HCT116 (cell line): ENCODE measurements around the gene EIF4G2. TPM values are rescaled to one million over a fixed set of nuclear protein-coding genes. Genes with fewer than 3 reads are reported as not detected.

ENCODE experiments used
- ATAC-seq: fragments of 200-7000 bp; cut with Tn5 transposase; 2 replicates; pipeline ENCODE4 v1.9.1; 2020; ENCODE audit warnings: mild to moderate bottlenecking, moderate library complexity
- BruUV-seq: library from RNA; stranded (reverse); fragments of 400-500 nt; replicated peaks from 2 replicates; lab custom pipeline; 2021; lab: Mats Ljungman, UMichigan
- CTCF ChIA-PET: fragments of 300-600 bp; sonication (Branson Sonifier 250); formaldehyde crosslinking; loops from one replicate; lab custom pipeline; 2021; ENCODE audit warnings: antibody characterized with exemption; lab: Charles Lee
- POLR2A ChIA-PET: fragments of 300-600, 350-600 bp; sonication (Branson Sonifier 250); formaldehyde crosslinking; loops from one replicate; lab custom pipeline; 2021; ENCODE audit warnings: antibody characterized with exemption; lab: Charles Lee
- RAD21 ChIA-PET, 2 experiments: fragments of 300-600 bp; sonication (Branson Sonifier 250); formaldehyde crosslinking; loops; one replicate each; lab custom pipeline; 2023; ENCODE audit warnings: low total read pairs in 2 of 2; ENCODE audit not compliant: uncharacterized antibody in 2 of 2, unreplicated experiment in 2 of 2, low non-redundant PET in 1 of 2; lab: Charles Lee
- DNase-seq: peaks from one replicate; pipeline ENCODE4 v3.0.0-alpha.2; 2010; ENCODE audit warnings: low read depth, low spot score
- H2AFZ ChIP-seq: fragments of 200-600 bp; shearing (Covaris generic), sonication (generic); 2 replicates; pipeline ENCODE4 v1.6.1; 2017; ENCODE audit warnings: low read depth, mixed run types, mixed read lengths, antibody characterized with exemption, low read length; ENCODE audit not compliant: poor library complexity, severe bottlenecking
- H3K27ac ChIP-seq: 2 replicates; pipeline ENCODE4 v1.5.1; 2012; ENCODE audit warnings: low read depth, low read length
- H3K27me3 ChIP-seq: fragments of 200-600 bp; sonication (generic); 2 replicates; pipeline ENCODE4 v1.6.1; 2016; ENCODE audit warnings: mixed run types, low read length, mixed read lengths; ENCODE audit not compliant: insufficient read depth
- H3K36me3 ChIP-seq, 2 experiments: fragments of 200-500 bp in 1 of 2; fragments of 200-600 bp in 1 of 2; sonication (Bioruptor generic) in 1 of 2; sonication (generic) in 1 of 2; 2 replicates each; pipeline versions ENCODE4 v1.5.1 to v1.6.1; 2014 to 2016; ENCODE audit warnings: low read length in 2 of 2, inconsistent platforms in 1 of 2, mixed read lengths in 1 of 2, mixed run types in 1 of 2; ENCODE audit not compliant: insufficient read depth in 2 of 2, control insufficient read depth in 1 of 2
- H3K4me1 ChIP-seq, 2 experiments: fragments of 200-600 bp in 1 of 2; sonication (generic) in 1 of 2; 2 replicates each; pipeline versions ENCODE4 v1.5.1 to v1.6.1; 2012 to 2017; ENCODE audit warnings: low read length in 2 of 2, inconsistent platforms in 1 of 2, mild to moderate bottlenecking in 1 of 2, mixed read lengths in 1 of 2, mixed run types in 1 of 2, moderate library complexity in 1 of 2; ENCODE audit not compliant: insufficient read depth in 2 of 2, control insufficient read depth in 1 of 2
- H3K4me2 ChIP-seq: fragments of 200-600 bp; sonication (generic); 2 replicates; pipeline ENCODE4 v1.6.1; 2017; ENCODE audit warnings: mixed run types, low read length, mixed read lengths
- H3K4me3 ChIP-seq, 2 experiments: fragments of 200-600 bp in 1 of 2; sonication (generic) in 1 of 2; replicated peaks in 1 of 2; 2 replicates each; pipeline ENCODE4 v1.5.1; 2011 to 2016; ENCODE audit warnings: low read length in 2 of 2, control low read depth in 1 of 2, low read depth in 1 of 2, mild to moderate bottlenecking in 1 of 2, mixed read lengths in 1 of 2, mixed run types in 1 of 2
- H3K79me2 ChIP-seq: fragments of 200-600 bp; sonication (generic); 2 replicates; pipeline ENCODE4 v1.6.1; 2017; ENCODE audit warnings: mild to moderate bottlenecking, mixed run types, low read length, moderate library complexity, mixed read lengths; ENCODE audit not compliant: insufficient read depth
- H3K9ac ChIP-seq: fragments of 200-600 bp; sonication (generic); 2 replicates; pipeline ENCODE4 v1.6.1; 2016; ENCODE audit warnings: low read length, mixed read lengths
- H3K9me2 ChIP-seq: fragments of 200-600 bp; sonication (generic), shearing (Covaris generic); 2 replicates; pipeline ENCODE4 v1.6.1; 2017; ENCODE audit warnings: mixed run types, mild to moderate bottlenecking, moderate library complexity; ENCODE audit not compliant: insufficient read depth
- H3K9me3 ChIP-seq, 2 experiments: fragments of 200-500 bp in 1 of 2; fragments of 200-600 bp in 1 of 2; sonication (Bioruptor generic) in 1 of 2; sonication (generic) in 1 of 2; 2 replicates each; pipeline ENCODE4 v1.6.1; 2014 to 2017; ENCODE audit warnings: low read length in 2 of 2, mixed read lengths in 2 of 2, inconsistent platforms in 1 of 2, low read depth in 1 of 2, mild to moderate bottlenecking in 1 of 2, mixed run types in 1 of 2, moderate library complexity in 1 of 2; ENCODE audit not compliant: control insufficient read depth in 1 of 2, insufficient read depth in 1 of 2
- H4K20me1 ChIP-seq: fragments of 200-600 bp; sonication (generic), shearing (Covaris generic); 2 replicates; pipeline ENCODE4 v1.6.1; 2017; ENCODE audit warnings: mixed run types, mild to moderate bottlenecking, moderate library complexity; ENCODE audit not compliant: insufficient read depth
- ATF3 ChIP-seq: IDR thresholded peaks from 2 replicates; pipeline ENCODE4 v1.6.1; 2012
- CEBPB ChIP-seq: IDR thresholded peaks from 2 replicates; pipeline ENCODE4 v1.6.1; 2012; ENCODE audit warnings: low read depth
- CTCF ChIP-seq, 3 experiments: fragments of 200-600 bp in 1 of 3; sonication (generic) in 1 of 3; IDR thresholded peaks in 2 of 3; conservative IDR thresholded peaks in 1 of 3; 2 replicates each; pipeline ENCODE4 v1.5.1; 2012 to 2017; ENCODE audit warnings: low read depth in 2 of 3, low read length in 2 of 3, antibody characterized with exemption in 1 of 3, borderline replicate concordance in 1 of 3, control low read depth in 1 of 3, mild to moderate bottlenecking in 1 of 3, mixed read lengths in 1 of 3, mixed run types in 1 of 3, moderate library complexity in 1 of 3; ENCODE audit not compliant: insufficient read depth in 1 of 3
- EGR1 ChIP-seq: IDR thresholded peaks from 2 replicates; pipeline ENCODE4 v1.6.1; 2012; ENCODE audit warnings: low read depth
- ELF1 ChIP-seq: IDR thresholded peaks from 2 replicates; pipeline ENCODE4 v1.6.1; 2012; ENCODE audit warnings: low read depth, borderline replicate concordance
- EZH2 ChIP-seq: fragments of 200-600 bp; sonication (generic); IDR thresholded peaks from 2 replicates; pipeline ENCODE4 v1.6.1; 2017; ENCODE audit warnings: antibody characterized with exemption, mixed run types
- FOSL1 ChIP-seq: IDR thresholded peaks from 2 replicates; pipeline ENCODE4 v1.6.1; 2012; ENCODE audit warnings: low read depth
- JUND ChIP-seq: IDR thresholded peaks from 2 replicates; pipeline ENCODE4 v1.6.1; 2012
- POLR2A ChIP-seq: IDR thresholded peaks from 2 replicates; pipeline ENCODE4 v1.7.0; 2011; ENCODE audit warnings: borderline replicate concordance; ENCODE audit not compliant: insufficient read depth, insufficient read length; ENCODE audit errors: extremely low read depth
- POLR2AphosphoS5 ChIP-seq: IDR thresholded peaks from 2 replicates; pipeline ENCODE4 v1.6.1; 2011; ENCODE audit warnings: mild to moderate bottlenecking, low read depth, low read length, moderate library complexity
- RAD21 ChIP-seq: IDR thresholded peaks from 2 replicates; pipeline ENCODE4 v1.6.1; 2012; ENCODE audit warnings: low read depth, mild to moderate bottlenecking
- REST ChIP-seq: IDR thresholded peaks from 2 replicates; pipeline ENCODE4 v1.6.1; 2012; ENCODE audit warnings: low read depth
- SIN3A ChIP-seq: IDR thresholded peaks from 2 replicates; pipeline ENCODE4 v1.6.1; 2012; ENCODE audit warnings: low read depth
- SP1 ChIP-seq: IDR thresholded peaks from 2 replicates; pipeline ENCODE4 v1.6.1; 2012; ENCODE audit warnings: low read depth
- SRF ChIP-seq: IDR thresholded peaks from 2 replicates; pipeline ENCODE4 v1.6.1; 2012; ENCODE audit warnings: low read depth
- YY1 ChIP-seq: IDR thresholded peaks from 2 replicates; pipeline ENCODE4 v1.6.1; 2011; ENCODE audit warnings: low read length, low read depth, moderate library complexity, mild to moderate bottlenecking; ENCODE audit not compliant: insufficient replicate concordance; ENCODE audit errors: extremely low read depth
- ZFX ChIP-seq: fragments of 450-650 bp; IDR thresholded peaks from 2 replicates; pipeline ENCODE4 v1.6.1; 2017
- ZNF274 ChIP-seq: fragments of 200-500 bp; sonication (Bioruptor generic); IDR thresholded peaks from 2 replicates; pipeline ENCODE4 v1.6.1; 2014; ENCODE audit warnings: mild to moderate bottlenecking, low read depth, low read length, inconsistent platforms
- intact Hi-C: fragments of 100-400 bp; cut with micrococcal nuclease; formaldehyde crosslinking; loops from 2 replicates; pipeline ENCODE4 v1.10.0; 2022
- total RNA-seq: library from RNA; stranded (reverse); gene quantifications from one replicate; pipeline ENCODE4 v1.2.1, GENCODE V29; 2021; ENCODE audit not compliant: unreplicated experiment

Gene EIF4G2
- total RNA-seq, 1 experiment from 2014 or later = 888 TPM

- Histone ChIP-seq H3K79me2 (no peaks in the 10 kb centered on the region), H4K20me1 (peaks cover 12% of the 10 kb centered on the region; the same call in 1 of the 2 replicates), H3K27ac (no peak overlapping the region)
- TF ChIP-seq POLR2AphosphoS5 (no peak), FOSL1 (no peak), JUND (no peak), ZNF274 (no peak), SP1 (no peak), EGR1 (no peak), EZH2 (no peak), ZFX (no peak), REST (no peak), SRF (no peak), POLR2A (no peak), YY1 (no peak), ELF1 (no peak), RAD21 (no peak), SIN3A (no peak), ATF3 (no peak), CTCF (IDR thresholded peaks at IDR 0.05 in 2 of 3, conservative IDR thresholded peaks at IDR 0.05 in 1 of 3; ENCODE audit: borderline replicate concordance in 1 of 3, insufficient read depth in 1 of 3, low read depth in 2 of 3, low read length in 2 of 3) (no peak), CEBPB (no peak)
- TF ChIP-seq, all 23 proteins: peak for 0
- ATAC-seq (no peak), DNase-seq (no peak)
- ChIA-PET RAD21 (interaction anchor here in 1 of 2 experiments (1.8 to 2.0 kb wide), 2 partner anchors 140 to 217 kb away, joined by 6 to 12 read pairs; no protein-coding TSS in a partner anchor), CTCF (interaction anchor here (0.9 to 3.0 kb wide), 14 partner anchors 10 to 234 kb away, joined by 3 to 25 read pairs (median 7); partner anchors contain the start of gene EIF4G2), POLR2A (interaction anchor here (0.6 to 2.1 kb wide), 2 partner anchors 15 to 87 kb away, joined by 4 to 12 read pairs; partner anchors contain the start of gene EIF4G2)
- H3K9me3 ChIP-seq = no peaks in the 10 kb centered on the region
- no peak overlapping the region for H2AFZ ChIP-seq
- intact Hi-C loops = loop anchor here (5.0 kb wide), 2 partner anchors 284 to 994 kb away; no protein-coding TSS in a partner anchor
- H3K27me3 ChIP-seq = no peaks in the 10 kb centered on the region
- H3K36me3 ChIP-seq = peaks cover 17 to 22% of the 10 kb centered on the region in 2 experiments
- no peak overlapping the region for H3K4me2 ChIP-seq
- no TSS peak for BruUV-seq
- no peak overlapping the region for H3K9ac ChIP-seq
- H3K4me3 ChIP-seq = no peak overlapping the region
- H3K4me1 ChIP-seq = peaks cover 0 to 8% of the 10 kb centered on the region in 2 experiments; a peak in 3 of 4 replicates
- no peaks in the 10 kb centered on the region for H3K9me2 ChIP-seq
These were observed 15.1 kb downstream of the EIF4G2 start for GRCh38 chr11:10793470-10794255.
